GM18861 (cell line): Measurements from ENCODE around the gene MGAT3.
"Not testable (repeated sequence)": the region's sequence is repeated elsewhere in the genome, so short reads cannot be mapped to it uniquely, and the experiment has no call there.

Source experiments
- ATAC-seq: cut with Tn5 transposase; IDR thresholded peaks from one replicate; pipeline ENCODE4 v1.9.1; 2021; ENCODE audit not compliant: unreplicated experiment

MGAT3 gene

DNA sequence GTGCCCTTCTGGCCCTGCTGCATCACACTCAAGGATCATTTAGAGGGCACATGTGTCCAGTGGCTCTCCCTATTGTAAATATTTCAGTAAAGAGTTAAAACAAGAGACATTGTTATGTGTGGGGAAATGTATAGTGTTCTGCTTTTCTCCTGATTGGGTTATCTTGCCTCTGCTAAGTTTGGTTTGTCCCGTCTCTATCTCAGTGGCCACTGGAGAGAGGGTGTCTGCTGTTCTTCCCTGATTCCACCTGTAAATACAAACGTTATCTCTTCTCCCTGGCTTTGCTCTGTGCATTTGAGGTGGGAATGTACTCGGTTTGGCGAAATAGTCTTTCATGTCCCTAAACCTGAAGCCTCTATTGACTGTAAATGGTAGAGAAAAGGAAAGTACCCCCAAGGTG lies 51.6 kb downstream of the MGAT3 start:
- ATAC-seq: no peak

- ATAC-seq: no peak
Observed at GRCh38 chr22:39510529-39511149, 53.8 kb downstream of the MGAT3 start.

- ATAC-seq: no peak
Observed at GRCh38 chr22:39511226-39511625, 54.4 kb downstream of the MGAT3 start.

GRCh38 chr22:39512026-39512425 lies 55.2 kb downstream of the MGAT3 start:
- no peak for ATAC-seq

DNA sequence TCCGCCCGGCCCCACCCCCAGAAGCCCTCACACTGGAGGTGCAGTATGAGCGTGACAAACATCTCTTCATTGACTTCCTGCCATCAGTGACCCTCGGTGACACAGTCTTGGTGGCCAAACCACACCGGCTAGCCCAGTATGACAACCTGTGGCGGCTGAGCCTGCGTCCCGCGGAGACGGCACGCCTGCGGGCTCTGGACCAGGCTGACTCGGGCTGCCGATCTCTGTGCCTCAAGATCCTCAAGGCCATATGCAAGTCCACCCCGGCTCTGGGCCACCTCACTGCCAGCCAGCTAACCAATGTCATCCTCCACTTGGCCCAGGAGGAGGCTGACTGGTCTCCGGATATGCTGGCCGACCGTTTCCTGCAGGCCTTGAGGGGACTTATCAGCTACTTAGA lies 57.0 kb downstream of the MGAT3 start:
- no peak for ATAC-seq

DNA sequence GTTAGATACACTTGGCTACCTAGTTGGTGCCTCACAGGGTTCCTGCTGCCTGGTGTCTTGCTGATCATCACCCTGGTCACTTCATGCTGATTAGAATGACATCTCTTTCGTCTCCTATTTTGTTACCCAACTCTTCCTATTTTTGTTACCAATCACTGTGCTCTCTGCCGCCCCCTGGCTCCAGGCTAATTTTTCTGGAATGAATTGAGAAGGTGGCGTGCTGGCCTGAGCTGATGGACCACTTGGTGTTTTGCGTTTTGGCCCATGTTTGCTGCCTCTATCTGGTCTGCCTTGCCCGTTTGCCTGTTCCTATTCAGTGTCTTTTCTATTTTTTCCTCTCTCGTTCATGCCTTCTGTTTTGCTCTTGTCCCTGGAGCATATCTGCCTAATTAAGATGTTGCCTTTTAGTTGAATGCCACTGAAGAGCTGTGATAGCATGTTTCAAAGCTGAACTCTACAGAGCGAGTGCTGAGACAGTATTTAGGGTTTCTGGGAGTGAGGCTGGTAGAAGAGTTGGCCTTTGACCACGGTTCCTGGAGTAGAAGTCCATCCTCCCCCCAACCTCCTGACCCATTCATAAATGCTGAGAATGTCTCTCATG lies 57.7 kb downstream of the MGAT3 start:
- no peak for ATAC-seq

DNA sequence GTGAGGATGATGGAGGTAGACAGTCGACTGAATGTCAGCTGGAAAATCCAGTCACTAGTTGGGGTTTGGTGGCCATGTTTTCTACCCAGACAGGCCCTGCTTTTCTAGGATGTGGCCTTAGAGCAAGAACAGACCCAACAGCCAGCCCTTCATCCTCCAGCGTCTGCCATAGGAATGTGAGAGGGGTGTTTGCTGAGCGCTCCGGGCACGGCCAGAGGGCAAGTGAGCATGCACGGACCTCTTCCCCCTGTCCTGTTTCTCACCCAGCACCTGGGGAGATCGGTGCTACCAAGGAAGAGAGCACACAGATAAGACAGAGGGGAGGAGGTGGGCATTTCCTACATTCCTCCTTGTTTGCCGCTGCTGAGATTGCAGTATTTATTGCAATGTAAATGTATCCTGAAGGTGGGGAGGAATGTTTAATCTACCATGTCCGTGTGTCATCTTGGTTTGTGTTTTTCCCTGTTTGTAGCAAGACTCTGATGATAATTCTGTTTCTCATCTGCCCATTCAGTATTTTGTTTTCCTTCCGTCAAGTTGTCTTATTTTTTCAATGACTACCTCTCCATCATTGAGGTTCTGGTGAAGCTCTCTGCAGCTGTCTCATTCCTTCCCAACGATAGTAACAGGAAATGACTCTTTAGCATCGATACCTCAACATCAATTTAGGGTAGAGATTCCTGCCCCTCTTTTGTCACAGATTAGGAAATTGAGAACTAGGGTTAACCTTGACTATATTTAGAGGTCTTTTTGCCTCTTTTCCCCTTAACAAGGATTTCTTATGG lies 58.6 kb downstream of the MGAT3 start:
- ATAC-seq: no peak

GRCh38 chr22:39517470-39517869 lies 60.7 kb downstream of the MGAT3 start:
- ATAC-seq: no peak

- no peak for ATAC-seq
Observed at GRCh38 chr22:39518144-39518786, 61.5 kb downstream of the MGAT3 start.

GRCh38 chr22:39518996-39519680 lies 62.3 kb downstream of the MGAT3 start:
- no peak for ATAC-seq

DNA sequence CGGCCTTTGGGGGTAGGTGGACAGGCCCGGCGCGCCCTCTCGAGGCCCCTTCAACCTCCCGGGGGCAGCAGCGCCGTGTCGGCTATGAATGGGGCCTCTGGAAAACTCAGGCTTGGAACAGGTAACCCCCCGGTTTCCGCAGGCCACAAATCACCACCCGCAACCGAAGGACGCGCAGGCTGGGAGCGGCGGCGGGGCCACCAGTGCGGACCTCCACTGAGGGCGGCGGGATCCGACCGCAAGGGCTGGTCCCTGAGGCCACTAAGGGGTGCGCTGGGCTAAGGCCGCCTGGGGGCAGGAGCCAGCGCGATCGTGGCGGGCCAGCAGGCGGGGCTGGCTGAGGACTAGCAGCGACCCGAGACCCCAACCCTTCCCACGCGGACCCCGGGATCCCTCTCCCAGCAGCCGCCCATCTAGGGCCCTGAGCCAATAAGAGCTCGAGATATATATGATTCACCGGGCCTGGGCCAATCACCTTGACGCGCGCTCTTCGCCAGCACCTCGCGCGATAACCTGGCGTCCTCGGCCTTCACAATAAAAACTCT lies 62.9 kb downstream of the MGAT3 start:
- ATAC-seq: peak; percentile 58

DNA sequence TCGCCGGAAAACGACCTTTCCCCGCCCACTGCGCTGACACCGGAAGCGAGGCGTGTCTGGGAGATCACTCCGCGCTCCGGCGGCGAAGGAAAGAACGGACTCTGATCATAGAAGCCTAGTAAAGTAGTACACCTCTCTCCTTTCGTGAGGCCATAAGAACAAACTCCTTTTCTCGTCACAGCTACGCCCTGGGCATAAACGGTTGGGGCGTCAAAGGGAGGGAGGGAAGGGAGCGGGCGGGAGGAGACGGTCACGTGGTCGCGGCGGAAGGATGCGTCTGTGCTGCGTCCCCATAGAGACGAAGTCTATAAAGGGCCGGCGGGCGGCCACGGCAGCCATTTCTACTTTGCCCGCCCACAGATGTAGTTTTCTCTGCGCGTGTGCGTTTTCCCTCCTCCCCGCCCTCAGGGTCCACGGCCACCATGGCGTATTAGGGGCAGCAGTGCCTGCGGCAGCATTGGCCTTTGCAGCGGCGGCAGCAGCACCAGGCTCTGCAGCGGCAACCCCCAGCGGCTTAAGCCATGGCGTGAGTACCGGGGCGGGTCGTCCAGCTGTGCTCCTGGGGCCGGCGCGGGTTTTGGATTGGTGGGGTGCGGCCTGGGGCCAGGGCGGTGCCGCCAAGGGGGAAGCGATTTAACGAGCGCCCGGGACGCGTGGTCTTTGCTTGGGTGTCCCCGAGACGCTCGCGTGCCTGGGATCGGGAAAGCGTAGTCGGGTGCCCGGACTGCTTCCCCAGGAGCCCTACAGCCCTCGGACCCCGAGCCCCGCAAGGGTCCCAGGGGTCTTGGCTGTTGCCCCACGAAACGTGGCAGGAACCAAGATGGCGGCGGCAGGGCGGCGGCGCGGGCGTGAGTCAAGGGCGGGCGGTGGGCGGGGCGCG lies 63.7 kb downstream of the MGAT3 start, which contains the start of gene ATF4:
ATF4 (plus strand) TSS at position 337 of the 880 bp plus-strand sequence. CDS start 884 bp downstream, outside the sequence.
- ATAC-seq: peak; percentile 29

DNA sequence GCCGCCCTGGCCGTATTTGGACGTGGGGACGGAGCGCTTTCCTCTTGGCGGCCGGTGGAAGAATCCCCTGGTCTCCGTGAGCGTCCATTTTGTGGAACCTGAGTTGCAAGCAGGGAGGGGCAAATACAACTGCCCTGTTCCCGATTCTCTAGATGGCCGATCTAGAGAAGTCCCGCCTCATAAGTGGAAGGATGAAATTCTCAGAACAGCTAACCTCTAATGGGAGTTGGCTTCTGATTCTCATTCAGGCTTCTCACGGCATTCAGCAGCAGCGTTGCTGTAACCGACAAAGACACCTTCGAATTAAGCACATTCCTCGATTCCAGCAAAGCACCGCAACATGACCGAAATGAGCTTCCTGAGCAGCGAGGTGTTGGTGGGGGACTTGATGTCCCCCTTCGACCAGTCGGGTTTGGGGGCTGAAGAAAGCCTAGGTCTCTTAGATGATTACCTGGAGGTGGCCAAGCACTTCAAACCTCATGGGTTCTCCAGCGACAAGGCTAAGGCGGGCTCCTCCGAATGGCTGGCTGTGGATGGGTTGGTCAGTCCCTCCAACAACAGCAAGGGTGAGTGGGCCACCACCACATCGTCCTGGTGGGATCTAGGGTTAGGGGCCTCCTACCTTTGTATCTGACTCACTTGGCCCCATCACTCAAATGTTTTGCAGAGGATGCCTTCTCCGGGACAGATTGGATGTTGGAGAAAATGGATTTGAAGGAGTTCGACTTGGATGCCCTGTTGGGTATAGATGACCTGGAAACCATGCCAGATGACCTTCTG lies 64.5 kb downstream of the MGAT3 start:
- ATAC-seq: not testable (repeated sequence)

- not testable (repeated sequence) for ATAC-seq
Observed at GRCh38 chr22:39522091-39522490, 65.3 kb downstream of the MGAT3 start.

- ATAC-seq: no peak
Observed at GRCh38 chr22:39522567-39523300, 65.9 kb downstream of the MGAT3 start.

DNA sequence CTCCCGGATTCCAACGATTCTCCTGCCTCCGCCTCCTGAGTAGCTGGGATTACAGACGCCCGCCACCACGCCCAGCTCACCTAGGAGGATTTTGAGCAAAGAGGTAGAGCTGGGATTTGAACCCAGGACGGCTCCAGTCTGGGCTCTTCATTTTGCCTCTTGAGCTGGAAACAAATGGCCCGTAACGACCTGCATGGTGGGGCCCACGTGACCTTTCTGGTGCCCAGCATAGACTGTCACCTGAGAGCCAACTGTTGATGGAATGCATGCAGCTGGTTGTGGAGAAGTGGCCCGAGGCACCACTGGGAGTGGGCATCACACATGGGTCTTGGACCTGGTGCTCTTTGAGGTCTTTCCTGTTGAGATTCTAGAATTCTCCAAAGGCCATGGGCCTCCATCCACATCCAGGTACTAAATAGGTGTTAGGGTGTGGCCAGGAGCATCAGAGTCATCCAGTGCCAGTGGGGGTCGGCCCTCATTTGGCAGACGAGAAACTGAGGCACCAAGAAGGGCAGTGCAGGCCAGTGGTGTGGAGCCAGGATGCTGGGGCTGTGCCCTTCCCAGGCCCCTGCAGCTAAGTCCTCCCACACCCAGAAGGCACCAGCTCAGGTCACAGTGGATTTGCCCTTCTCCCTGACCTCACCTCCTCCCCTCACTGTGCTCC lies 67.4 kb downstream of the MGAT3 start:
- ATAC-seq: no peak

DNA sequence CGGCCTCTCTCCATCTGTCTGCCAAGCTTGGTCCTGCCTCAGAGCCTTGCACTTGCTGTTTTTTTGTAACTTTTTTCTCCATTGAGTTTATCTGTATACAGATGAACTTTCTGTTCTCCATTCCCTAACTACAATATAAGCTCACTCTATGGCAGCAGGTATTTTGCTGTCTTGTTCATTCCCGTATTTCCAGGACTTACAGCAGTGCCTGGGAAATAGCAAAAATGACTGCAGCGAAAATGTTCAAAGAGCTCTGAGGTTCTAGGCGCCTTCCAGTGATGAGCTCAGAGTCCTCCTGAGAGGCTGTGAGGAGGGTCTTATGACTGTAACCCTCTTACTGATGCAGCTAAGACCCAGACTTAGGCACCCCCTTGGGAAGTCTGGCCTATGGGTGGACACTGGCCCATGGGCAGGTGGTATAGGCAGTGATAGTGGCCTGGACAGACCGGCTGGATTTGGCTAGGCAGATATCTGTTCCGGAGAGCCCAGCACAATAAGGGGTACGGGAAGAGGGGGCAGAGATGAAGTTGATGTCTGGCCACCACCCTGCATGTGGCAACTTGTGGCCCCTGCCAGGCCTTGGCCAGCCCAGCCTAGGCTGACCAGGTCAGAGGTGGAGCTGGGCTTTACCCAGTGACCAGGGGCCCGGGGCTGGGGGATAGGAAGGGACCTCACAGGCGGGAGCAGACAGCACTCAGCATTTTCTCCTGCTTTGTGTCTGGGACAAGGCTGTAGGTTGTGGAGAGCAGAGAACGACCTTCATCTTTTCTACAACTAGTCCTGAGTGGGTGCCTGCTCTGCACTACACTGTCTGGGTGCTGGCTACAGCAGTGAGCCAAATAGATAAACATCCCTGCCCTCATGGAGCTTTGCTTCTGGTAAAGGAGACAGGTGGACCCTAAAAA lies 68.2 kb downstream of the MGAT3 start:
- no peak for ATAC-seq
